Activated T-cell treated with anti-CD3 and anti-CD28 coated beads, Interleukin-2, amount 50 U/mL, for 24 hours (primary cell): Measurements from ENCODE around the gene GREM1.

ENCODE experiments used
- DNase-seq: peaks from one replicate; pipeline ENCODE4 v3.0.0-alpha.2; 2020
- H3K27ac Mint-ChIP-seq: 2 replicates; pipeline ENCODE4 v1.8.0; 2020; ENCODE audit warnings: mild to moderate bottlenecking, mixed read lengths
- H3K27me3 Mint-ChIP-seq: 2 replicates; pipeline ENCODE4 v1.8.0; 2020; ENCODE audit warnings: mixed read lengths
- H3K36me3 Mint-ChIP-seq: 2 replicates; pipeline ENCODE4 v1.8.0; 2020; ENCODE audit warnings: low read depth, mixed read lengths
- H3K4me1 Mint-ChIP-seq: 2 replicates; pipeline ENCODE4 v1.8.0; 2020; ENCODE audit warnings: low read depth, mixed read lengths
- H3K4me3 Mint-ChIP-seq: 2 replicates; pipeline ENCODE4 v1.8.0; 2020; ENCODE audit warnings: mild to moderate bottlenecking, moderate library complexity, mixed read lengths
- H3K9me3 Mint-ChIP-seq: 2 replicates; pipeline ENCODE4 v1.8.0; 2020; ENCODE audit warnings: mixed read lengths

GREM1 gene

GRCh38 chr15:32733281-32733680, 15.5 kb downstream of the GREM1 start:
- Mint-ChIP-seq H3K27me3 (peaks cover 66% of the 10 kb centered on the region), H3K9me3 (no peaks in the 10 kb centered on the region), H3K36me3 (no peaks in the 10 kb centered on the region), H3K4me3 (no peak overlapping the region), H3K4me1 (peaks cover 7% of the 10 kb centered on the region), H3K27ac (no peak overlapping the region)
- DNase-seq = no peak

- no peak overlapping the region for H3K27ac Mint-ChIP-seq
- H3K4me1 Mint-ChIP-seq = no peaks in the 10 kb centered on the region
- no peak overlapping the region for H3K4me3 Mint-ChIP-seq
- H3K9me3 Mint-ChIP-seq = no peaks in the 10 kb centered on the region
- DNase-seq = no peak
- H3K36me3 Mint-ChIP-seq = no peaks in the 10 kb centered on the region
- H3K27me3 Mint-ChIP-seq = peaks cover 46% of the 10 kb centered on the region
Measured at GRCh38 chr15:32735989-32736700, 18.3 kb downstream of the GREM1 start.

- Mint-ChIP-seq H3K36me3 (no peaks in the 10 kb centered on the region), H3K27me3 (peaks cover 43% of the 10 kb centered on the region), H3K27ac (no peak overlapping the region), H3K4me1 (no peaks in the 10 kb centered on the region), H3K4me3 (no peak overlapping the region), H3K9me3 (no peaks in the 10 kb centered on the region)
- DNase-seq = no peak
Measured at GRCh38 chr15:32736701-32737061, 18.9 kb downstream of the GREM1 start.

GRCh38 chr15:32737304-32737703, 19.5 kb downstream of the GREM1 start:
- no peak for DNase-seq
- Mint-ChIP-seq H3K9me3 (no peaks in the 10 kb centered on the region), H3K4me3 (no peak overlapping the region), H3K4me1 (no peaks in the 10 kb centered on the region), H3K27me3 (peaks cover 41% of the 10 kb centered on the region), H3K36me3 (no peaks in the 10 kb centered on the region), H3K27ac (no peak overlapping the region)

- no peaks in the 10 kb centered on the region for H3K36me3 Mint-ChIP-seq
- H3K27ac Mint-ChIP-seq = no peak overlapping the region
- no peak overlapping the region for H3K4me3 Mint-ChIP-seq
- H3K9me3 Mint-ChIP-seq = no peaks in the 10 kb centered on the region
- DNase-seq = no peak
- H3K4me1 Mint-ChIP-seq = no peaks in the 10 kb centered on the region
- H3K27me3 Mint-ChIP-seq = peaks cover 40% of the 10 kb centered on the region
Measured at GRCh38 chr15:32738666-32739065, 20.9 kb downstream of the GREM1 start.

GRCh38 chr15:32739522-32740063, 21.8 kb downstream of the GREM1 start:
- Mint-ChIP-seq H3K9me3 (no peaks in the 10 kb centered on the region), H3K4me3 (no peak overlapping the region), H3K27ac (no peak overlapping the region), H3K4me1 (no peaks in the 10 kb centered on the region), H3K36me3 (no peaks in the 10 kb centered on the region), H3K27me3 (peaks cover 33% of the 10 kb centered on the region)
- no peak for DNase-seq

GRCh38 chr15:32743411-32744140, 25.8 kb downstream of the GREM1 start:
- H3K9me3 Mint-ChIP-seq = no peaks in the 10 kb centered on the region
- no peak overlapping the region for H3K4me3 Mint-ChIP-seq
- no peaks in the 10 kb centered on the region for H3K4me1 Mint-ChIP-seq
- no peak for DNase-seq
- peaks cover 26% of the 10 kb centered on the region for H3K27me3 Mint-ChIP-seq
- H3K36me3 Mint-ChIP-seq = no peaks in the 10 kb centered on the region
- no peak overlapping the region for H3K27ac Mint-ChIP-seq

- Mint-ChIP-seq H3K4me3 (no peak overlapping the region), H3K27me3 (peaks cover 32% of the 10 kb centered on the region), H3K9me3 (no peaks in the 10 kb centered on the region), H3K4me1 (no peaks in the 10 kb centered on the region), H3K27ac (no peak overlapping the region), H3K36me3 (no peaks in the 10 kb centered on the region)
- no peak for DNase-seq
Measured at GRCh38 chr15:32746116-32746857, 28.5 kb downstream of the GREM1 start.

GRCh38 chr15:32747921-32748342, 30.1 kb downstream of the GREM1 start:
- no peak for DNase-seq
- Mint-ChIP-seq H3K27me3 (peaks cover 21% of the 10 kb centered on the region), H3K27ac (no peak overlapping the region), H3K36me3 (no peaks in the 10 kb centered on the region), H3K4me3 (no peak overlapping the region), H3K4me1 (no peaks in the 10 kb centered on the region), H3K9me3 (no peaks in the 10 kb centered on the region)

- no peaks in the 10 kb centered on the region for H3K36me3 Mint-ChIP-seq
- H3K27ac Mint-ChIP-seq = no peak overlapping the region
- H3K9me3 Mint-ChIP-seq = no peaks in the 10 kb centered on the region
- peaks cover 18% of the 10 kb centered on the region for H3K27me3 Mint-ChIP-seq
- DNase-seq = no peak
- no peaks in the 10 kb centered on the region for H3K4me1 Mint-ChIP-seq
- no peak overlapping the region for H3K4me3 Mint-ChIP-seq
Measured at GRCh38 chr15:32750979-32751378, 33.2 kb downstream of the GREM1 start.

- H3K36me3 Mint-ChIP-seq = no peaks in the 10 kb centered on the region
- H3K9me3 Mint-ChIP-seq = no peaks in the 10 kb centered on the region
- H3K27me3 Mint-ChIP-seq = peaks cover 26% of the 10 kb centered on the region
- no peak overlapping the region for H3K27ac Mint-ChIP-seq
- no peaks in the 10 kb centered on the region for H3K4me1 Mint-ChIP-seq
- no peak for DNase-seq
- no peak overlapping the region for H3K4me3 Mint-ChIP-seq
Measured at GRCh38 chr15:32757426-32757825, 39.6 kb downstream of the GREM1 start.

- H3K27ac Mint-ChIP-seq = no peak overlapping the region
- no peak overlapping the region for H3K4me3 Mint-ChIP-seq
- H3K9me3 Mint-ChIP-seq = no peaks in the 10 kb centered on the region
- no peaks in the 10 kb centered on the region for H3K4me1 Mint-ChIP-seq
- no peak for DNase-seq
- peaks cover 29% of the 10 kb centered on the region for H3K27me3 Mint-ChIP-seq
- no peaks in the 10 kb centered on the region for H3K36me3 Mint-ChIP-seq
Measured at GRCh38 chr15:32763295-32763694, 45.5 kb downstream of the GREM1 start.

GRCh38 chr15:32765236-32765635, 47.4 kb downstream of the GREM1 start:
- H3K4me3 Mint-ChIP-seq = no peak overlapping the region

GRCh38 chr15:32766101-32766500, 48.3 kb downstream of the GREM1 start:
- Mint-ChIP-seq H3K27me3 (peaks cover 16% of the 10 kb centered on the region), H3K36me3 (no peaks in the 10 kb centered on the region), H3K9me3 (no peaks in the 10 kb centered on the region), H3K27ac (no peak overlapping the region), H3K4me3 (no peak overlapping the region), H3K4me1 (no peaks in the 10 kb centered on the region)
- no peak for DNase-seq

More at GRCh38 chr15:32765236-32765635, 47.4 kb downstream of the GREM1 start:
- DNase-seq = no peak
- H3K4me1 Mint-ChIP-seq = no peaks in the 10 kb centered on the region
- H3K27ac Mint-ChIP-seq = no peak overlapping the region
- H3K9me3 Mint-ChIP-seq = no peaks in the 10 kb centered on the region
- no peaks in the 10 kb centered on the region for H3K36me3 Mint-ChIP-seq
- peaks cover 25% of the 10 kb centered on the region for H3K27me3 Mint-ChIP-seq

- H3K27me3 Mint-ChIP-seq = peaks cover 7% of the 10 kb centered on the region
- DNase-seq = no peak
- no peaks in the 10 kb centered on the region for H3K9me3 Mint-ChIP-seq
- H3K4me3 Mint-ChIP-seq = no peak overlapping the region
- no peak overlapping the region for H3K27ac Mint-ChIP-seq
- H3K4me1 Mint-ChIP-seq = no peaks in the 10 kb centered on the region
- H3K36me3 Mint-ChIP-seq = no peaks in the 10 kb centered on the region
Measured at GRCh38 chr15:32767236-32767635, 49.4 kb downstream of the GREM1 start.
